COLO668 (cell line): ENCODE data around the gene COPRS.
"Not testable (repeated sequence)": the region's sequence is repeated elsewhere in the genome, so short reads cannot be mapped to it uniquely, and the experiment has no call there.

Experiments used
- DNase-seq: peaks from one replicate; lab custom pipeline; 2025; ENCODE audit not compliant: unreplicated experiment; lab: John Stamatoyannopoulos, UW

The COPRS gene

DNA sequence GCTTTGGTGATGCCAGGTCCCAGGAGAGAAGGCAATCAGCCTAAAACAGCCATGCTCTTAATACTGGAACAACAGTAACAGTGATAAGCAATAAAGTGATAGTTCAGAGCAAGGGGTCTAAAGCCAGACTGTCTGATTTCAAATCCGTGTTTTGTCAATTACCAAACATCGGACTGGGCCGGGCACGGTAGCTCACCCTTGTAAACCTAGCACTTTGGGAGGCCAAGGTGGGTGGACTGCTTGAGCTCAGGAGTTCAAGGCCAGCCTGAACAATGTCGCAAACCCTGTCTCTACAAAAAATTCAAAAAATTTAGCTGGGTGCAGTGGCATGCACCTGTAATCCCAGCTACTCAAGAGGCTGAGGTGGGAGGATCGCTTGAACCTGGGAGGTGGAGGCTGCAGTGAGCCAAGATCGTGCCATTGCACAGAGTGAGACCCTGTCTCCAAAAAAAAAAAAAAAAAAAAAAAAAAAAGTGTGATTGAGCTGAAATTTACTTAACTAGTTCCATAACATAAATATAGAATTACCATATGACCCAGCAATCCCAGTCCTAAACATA is 5.1 kb downstream of the COPRS start:
- DNase-seq, result no peak

DNA sequence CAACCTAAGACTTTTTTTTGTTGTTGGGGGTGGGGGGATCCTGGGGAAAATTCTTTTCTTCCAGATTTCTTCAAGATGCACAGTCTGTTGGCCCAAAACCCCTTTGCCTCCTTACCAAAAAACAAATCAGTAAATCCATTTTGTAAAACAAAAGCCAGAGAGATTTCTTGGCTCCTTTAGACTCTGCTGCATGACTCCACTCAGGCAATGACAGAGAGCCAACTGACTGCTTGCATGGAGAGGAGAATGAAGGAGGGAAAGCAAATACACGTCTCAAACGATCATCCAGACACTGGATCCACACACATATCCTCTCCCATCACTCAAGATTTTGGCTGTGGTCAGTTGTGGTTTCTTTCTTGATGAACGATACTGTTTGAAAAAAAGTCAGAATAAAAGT is 13.8 kb downstream of the COPRS start:
- no peak for DNase-seq

GRCh38 chr17:31843070-31843745 is 15.8 kb downstream of the COPRS start:
- DNase-seq, result no peak

- peak; percentile 68 for DNase-seq
These were observed 16.6 kb downstream of the COPRS start for GRCh38 chr17:31842195-31843069.

DNA sequence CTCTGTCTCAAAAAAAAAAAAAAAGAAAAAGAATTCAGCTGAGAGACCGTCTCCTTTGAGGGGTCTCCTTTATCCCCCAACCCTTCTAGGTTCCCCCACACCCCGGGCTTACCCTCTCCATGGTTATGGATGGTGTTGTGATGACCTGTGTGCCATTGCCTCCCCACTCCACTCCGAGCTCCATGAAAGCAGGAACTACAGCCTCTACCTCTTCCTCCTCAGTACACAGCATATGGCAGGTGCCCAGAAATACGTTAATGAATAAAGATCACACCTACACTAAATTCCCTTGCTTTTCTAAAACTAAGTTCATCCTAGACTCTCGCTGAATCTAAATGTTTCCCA is 17.2 kb downstream of the COPRS start:
- no peak for DNase-seq

DNA sequence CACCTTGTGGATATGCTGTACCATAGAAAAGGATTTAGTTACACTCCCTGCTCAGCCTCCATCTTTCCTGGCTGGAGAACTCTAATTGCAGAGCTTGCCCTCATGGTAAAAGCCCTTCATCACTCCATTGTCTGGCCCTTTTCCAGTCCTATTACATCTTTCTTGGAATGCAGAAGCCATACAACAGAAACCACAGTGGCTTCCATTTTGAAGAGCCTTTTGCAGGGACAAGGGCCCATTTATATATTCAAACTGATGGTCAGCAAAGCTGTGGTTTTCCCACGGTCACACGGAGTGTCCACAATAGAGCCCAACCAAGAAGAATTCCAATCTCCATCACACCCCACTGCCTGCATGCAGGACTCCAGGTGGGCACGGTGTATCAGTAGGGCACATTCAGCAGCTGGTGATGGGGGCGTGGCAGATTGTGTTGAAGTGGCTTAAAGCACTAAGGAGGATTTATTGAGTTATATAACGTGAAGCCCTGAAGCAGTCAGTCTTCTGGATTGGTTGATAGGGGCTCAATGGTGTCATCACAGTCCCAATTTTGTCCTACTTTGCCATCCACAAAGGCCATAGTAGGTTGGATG is 20.3 kb downstream of the COPRS start:
- DNase-seq, result peak; percentile 2

GRCh38 chr17:31835984-31836383 is 23.1 kb downstream of the COPRS start:
- no peak for DNase-seq

GRCh38 chr17:31834448-31834847 is 24.6 kb downstream of the COPRS start:
- no peak for DNase-seq

- DNase-seq, result no peak
These were observed 26.3 kb downstream of the COPRS start for GRCh38 chr17:31832746-31833145.

- no peak for DNase-seq
These were observed 27.8 kb downstream of the COPRS start for GRCh38 chr17:31830971-31831858.

DNA sequence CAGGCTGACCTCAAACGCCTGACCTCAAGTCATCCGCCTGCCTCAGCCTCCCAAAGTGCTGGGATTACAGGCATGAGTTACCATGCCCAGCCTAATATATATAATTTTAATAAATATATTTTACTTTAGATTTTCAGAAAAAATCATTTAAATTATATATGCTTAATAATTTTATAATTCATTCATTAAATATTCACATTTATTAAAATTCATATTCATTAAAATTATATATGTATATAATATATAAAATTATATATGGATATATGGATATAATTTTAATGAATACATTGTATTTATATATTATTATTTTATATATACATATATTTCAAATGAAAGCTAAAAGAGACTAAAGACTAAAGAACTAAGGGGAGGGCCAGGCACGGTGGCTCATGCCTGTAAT is 29.4 kb downstream of the COPRS start:
- no peak for DNase-seq

DNA sequence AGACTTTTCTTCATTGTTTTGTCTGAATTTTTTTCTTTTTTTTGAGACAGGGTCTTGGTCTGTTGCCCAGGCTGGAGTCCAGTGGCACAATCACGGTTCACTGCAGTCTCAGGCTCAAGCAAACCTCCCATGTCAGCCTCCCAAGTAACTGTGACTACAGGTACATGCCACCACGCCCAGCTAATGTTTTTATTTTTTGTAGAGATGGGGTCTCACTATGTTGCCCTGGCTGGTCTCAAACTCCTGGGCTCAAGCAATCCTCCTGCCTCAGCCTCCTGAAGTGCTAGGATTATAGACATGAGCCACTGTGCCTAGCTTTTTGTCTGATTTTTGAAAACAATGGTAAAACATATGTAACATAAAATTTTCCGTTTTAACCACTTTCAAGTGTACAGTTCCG is 30.1 kb downstream of the COPRS start:
- DNase-seq, result not testable (repeated sequence)

GRCh38 chr17:31825961-31826691 is 32.9 kb downstream of the COPRS start:
- peak; percentile 14 for DNase-seq

DNA sequence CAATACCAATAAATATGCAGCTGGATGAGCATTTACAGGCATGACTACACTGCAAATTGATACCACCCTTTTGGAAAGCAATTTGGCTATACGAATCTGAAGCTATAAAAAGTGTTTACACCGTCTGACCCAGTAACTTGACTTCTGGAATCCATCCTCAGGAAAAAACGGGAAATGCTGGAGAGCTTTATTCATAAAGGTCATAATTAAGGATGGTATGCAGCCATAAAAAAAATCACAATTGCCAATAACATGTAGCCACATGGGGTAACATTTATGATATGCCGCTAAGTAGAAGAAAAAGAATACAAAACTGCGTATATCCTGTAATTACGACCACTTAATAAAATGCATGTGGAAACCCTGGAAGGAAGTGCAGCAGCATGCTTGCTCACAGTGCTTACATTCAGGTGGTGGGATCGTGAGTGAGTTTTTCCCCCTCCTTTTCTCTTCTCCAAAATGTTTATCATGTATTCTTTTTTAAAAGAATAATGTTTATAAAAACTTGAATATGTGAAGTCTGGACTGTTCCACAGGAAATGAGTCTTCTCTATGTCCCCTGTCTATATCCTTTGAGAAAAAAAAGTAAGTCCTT is 34.2 kb downstream of the COPRS start:
- no peak for DNase-seq

DNA sequence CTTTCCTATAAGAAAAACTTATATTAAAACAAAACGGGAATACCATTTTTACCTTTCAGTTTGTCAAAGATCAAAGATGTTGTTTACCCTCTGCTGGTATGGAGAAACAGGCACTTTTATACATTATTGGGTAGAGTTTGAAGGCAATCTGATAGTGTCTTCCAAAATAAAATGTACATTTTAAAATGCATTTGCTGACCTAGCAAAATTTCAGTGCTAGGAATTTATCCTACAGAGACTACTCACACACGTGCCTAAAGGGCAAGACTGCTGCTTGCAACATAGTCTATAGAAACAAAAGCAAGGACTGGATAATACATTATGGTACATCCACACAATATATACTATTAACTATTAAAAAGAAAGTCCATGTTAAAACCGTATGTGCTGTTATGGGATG is 36.0 kb downstream of the COPRS start:
- no peak for DNase-seq

DNA sequence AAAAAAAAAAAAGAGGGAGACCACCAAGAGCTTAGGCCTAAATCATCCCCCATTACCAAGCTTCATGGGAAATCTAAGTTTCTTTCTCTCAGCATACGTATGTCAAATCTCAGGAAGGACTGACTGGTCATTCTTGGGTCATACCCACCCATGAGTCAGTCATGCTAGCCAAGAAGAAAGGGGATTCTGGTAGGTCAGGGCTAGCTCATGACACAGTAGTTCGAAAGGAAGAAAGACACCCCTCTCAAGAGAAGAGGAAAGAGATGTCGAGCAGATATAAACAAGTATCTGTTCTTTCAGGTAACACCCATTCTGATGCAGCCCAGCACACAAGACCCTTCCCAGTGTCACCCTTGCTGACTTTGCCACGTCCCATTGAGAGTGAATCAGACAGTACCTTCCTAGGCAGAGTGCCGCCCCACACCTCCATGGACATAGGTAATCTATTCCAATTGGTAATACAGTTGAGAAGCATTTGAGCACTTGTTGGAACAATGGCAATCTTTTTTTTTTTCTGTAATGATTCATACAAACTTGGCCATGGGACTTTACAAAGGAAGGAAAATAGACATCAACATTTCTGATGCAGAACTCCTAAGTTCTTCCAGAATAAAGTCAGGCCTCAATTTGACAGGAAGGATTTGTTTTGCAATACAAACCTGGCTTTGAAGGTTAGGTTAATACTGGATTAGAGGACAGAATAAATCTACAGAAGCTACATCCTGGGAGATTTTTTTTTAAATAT is 38.2 kb downstream of the COPRS start:
- DNase-seq, result no peak

- no peak for DNase-seq
These were observed 39.5 kb downstream of the COPRS start for GRCh38 chr17:31819578-31819977.

- not testable (repeated sequence) for DNase-seq
These were observed 40.2 kb downstream of the COPRS start for GRCh38 chr17:31818863-31819262.

DNA sequence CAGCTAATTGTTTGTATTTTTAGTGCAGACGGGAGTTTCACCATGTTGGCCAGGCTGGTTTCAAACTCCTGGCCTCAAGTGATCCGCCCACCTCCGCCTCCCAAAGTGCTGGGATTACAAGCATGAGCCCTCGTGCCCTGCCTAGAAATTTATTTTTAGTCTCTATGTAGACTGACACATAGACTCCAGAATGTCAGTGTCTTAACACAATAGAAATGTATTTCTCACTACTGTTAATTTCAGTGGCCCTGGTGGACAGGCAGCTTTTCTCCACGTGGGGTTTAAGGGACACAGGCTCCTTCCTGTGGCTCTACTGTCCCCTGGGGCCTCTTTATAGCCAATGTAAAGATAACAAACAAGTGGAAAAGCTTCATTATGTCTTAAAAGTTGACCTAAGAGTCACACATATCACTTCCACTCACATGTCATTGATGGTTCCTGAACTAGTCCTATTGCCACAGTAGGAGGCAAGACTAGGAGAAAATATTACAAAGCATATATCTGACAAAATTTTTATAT is 43.8 kb downstream of the COPRS start:
- DNase-seq, result no peak
